OCI-LY7 (cell line): Measurements from ENCODE around the gene PUM1.

Experiments
- EZH2phosphoT487 ChIP-seq: fragments of 200-600 bp; sonication (generic); IDR thresholded peaks from 2 replicates; pipeline ENCODE4 v1.6.1; 2018; ENCODE audit warnings: low read depth, borderline replicate concordance, mild to moderate bottlenecking, mixed run types, antibody characterized with exemption, low read length, moderate library complexity, mixed read lengths
- TF ChIP-seq, protein P1 (sequence below): fragments of 200-600 bp; sonication (generic); conservative IDR thresholded peaks from 2 replicates; pipeline ENCODE4 v1.5.1; 2014; ENCODE audit warnings: mild to moderate bottlenecking, antibody characterized with exemption, low read length, moderate library complexity, mixed read lengths

DNA sequence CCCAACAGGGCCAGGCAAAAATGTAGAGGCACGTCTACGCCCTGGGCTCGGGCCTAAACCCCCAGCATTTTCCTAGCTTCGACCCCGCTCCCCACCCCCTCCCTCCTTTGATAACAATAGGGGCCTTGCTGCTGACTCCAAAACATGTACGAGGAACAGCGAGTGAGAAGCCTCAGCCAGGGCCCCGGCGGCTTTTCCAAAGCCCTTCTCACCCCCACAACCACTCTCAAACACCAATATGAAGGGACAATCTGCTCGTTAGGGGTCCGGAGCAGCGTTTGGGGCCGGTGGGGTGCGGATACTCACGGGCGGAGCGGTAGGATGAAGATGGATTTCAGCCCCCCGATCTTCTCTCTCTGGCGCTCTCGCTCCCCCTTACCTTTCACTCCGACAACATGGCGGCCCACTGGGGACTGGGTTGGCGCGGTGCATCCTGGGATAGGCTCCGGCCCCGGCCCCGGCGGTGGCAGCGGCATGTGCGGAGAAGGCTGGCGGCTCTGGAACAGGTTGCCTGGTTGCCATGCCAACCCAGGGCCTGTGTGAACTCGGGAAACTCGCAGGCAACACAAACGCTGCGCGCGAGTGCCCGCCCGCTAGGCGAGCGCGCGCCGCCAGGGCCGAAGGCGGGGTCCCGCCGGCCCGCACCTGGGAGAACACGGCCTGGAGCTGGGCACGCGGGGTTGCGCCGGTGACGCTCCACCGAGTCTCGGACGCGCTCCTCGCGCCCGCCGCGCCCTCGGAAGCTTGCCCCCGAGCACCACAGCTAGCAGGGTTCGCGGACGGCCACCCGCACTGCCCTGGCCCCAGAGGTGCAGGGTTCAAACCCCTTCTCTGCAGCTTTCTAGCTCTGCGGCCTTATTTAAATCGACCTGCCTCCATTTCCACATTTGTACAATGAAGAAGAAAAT lies at the start of gene PUM1:
- TF ChIP-seq, protein P1, sequence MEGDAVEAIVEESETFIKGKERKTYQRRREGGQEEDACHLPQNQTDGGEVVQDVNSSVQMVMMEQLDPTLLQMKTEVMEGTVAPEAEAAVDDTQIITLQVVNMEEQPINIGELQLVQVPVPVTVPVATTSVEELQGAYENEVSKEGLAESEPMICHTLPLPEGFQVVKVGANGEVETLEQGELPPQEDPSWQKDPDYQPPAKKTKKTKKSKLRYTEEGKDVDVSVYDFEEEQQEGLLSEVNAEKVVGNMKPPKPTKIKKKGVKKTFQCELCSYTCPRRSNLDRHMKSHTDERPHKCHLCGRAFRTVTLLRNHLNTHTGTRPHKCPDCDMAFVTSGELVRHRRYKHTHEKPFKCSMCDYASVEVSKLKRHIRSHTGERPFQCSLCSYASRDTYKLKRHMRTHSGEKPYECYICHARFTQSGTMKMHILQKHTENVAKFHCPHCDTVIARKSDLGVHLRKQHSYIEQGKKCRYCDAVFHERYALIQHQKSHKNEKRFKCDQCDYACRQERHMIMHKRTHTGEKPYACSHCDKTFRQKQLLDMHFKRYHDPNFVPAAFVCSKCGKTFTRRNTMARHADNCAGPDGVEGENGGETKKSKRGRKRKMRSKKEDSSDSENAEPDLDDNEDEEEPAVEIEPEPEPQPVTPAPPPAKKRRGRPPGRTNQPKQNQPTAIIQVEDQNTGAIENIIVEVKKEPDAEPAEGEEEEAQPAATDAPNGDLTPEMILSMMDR = no peak
- no peak for TF ChIP-seq EZH2phosphoT487
